ENCODE measurements around the gene ERLIN1.

ERLIN1 gene

DNA sequence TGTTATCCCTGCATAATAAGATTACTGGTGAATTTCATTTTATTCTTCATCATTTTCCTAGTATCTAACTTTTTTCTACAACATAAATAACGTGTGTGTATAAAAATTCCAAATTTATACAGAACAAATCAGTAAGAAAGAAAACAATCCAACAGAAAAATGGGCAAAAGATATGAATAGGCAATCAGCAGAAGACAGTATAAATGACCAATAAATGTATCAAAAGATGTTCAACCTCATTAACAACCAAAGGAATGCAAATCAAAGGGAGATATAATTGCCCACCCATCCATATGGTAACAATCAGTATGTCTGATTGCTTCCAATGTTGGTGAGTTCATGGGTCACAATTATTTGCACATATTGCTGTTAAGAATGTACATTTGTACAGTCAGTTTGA, 13.5 kb downstream of the ERLIN1 start:
- DNase-seq (ENCODE audit: low read depth) = no peak

- DNase-seq (ENCODE audit: low read depth) = no peak
These were observed 17.6 kb downstream of the ERLIN1 start for GRCh38 chr10:100168313-100168643.

GRCh38 chr10:100167553-100168312, 18.1 kb downstream of the ERLIN1 start:
- no peak for DNase-seq (ENCODE audit: low read depth)

DNA sequence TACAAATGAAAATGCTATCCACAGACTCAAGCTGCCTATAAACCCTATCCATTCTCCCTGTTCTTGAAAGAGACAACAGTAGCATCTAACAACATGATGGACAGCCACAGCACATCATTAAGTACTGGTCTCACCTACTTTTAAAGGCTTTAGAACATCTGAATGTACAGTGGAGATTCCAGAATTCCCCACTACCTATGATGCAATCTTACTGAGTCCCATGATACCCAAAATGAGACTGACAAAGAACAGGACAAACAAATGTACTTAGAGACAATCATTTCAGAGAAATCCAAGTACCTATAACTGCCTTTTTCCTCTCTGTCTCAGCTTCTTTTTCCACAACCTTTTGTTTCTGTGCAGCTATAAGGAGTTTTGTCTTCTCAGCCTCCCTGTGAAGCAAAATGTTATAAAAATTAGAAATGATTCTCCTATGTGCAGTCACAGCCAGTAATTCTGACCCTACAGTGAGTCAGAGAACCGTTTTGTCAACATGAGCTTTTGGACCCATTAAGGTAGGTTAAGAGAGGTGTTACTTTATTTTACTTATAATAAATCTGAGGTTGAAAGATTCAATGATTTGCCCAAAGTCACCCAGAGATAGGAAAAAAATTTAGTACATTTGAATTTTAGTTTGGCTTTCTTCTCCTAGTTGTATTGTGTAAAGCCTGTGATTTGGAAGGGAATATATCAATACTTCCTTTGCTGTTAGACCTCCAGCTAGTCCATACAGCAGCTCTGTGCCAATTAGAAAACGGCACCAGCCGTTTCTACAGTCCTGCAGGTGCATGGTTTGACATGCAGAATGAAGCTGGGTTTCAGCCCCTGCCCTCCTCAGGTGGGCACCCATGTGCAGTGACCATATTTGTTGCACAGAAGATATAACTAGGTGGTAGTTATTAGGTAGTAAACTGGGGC, 21.9 kb downstream of the ERLIN1 start:
- no peak for DNase-seq (ENCODE audit: low read depth)

- no peak for DNase-seq (ENCODE audit: low read depth)
These were observed 23.1 kb downstream of the ERLIN1 start for GRCh38 chr10:100162696-100163095.

DNA sequence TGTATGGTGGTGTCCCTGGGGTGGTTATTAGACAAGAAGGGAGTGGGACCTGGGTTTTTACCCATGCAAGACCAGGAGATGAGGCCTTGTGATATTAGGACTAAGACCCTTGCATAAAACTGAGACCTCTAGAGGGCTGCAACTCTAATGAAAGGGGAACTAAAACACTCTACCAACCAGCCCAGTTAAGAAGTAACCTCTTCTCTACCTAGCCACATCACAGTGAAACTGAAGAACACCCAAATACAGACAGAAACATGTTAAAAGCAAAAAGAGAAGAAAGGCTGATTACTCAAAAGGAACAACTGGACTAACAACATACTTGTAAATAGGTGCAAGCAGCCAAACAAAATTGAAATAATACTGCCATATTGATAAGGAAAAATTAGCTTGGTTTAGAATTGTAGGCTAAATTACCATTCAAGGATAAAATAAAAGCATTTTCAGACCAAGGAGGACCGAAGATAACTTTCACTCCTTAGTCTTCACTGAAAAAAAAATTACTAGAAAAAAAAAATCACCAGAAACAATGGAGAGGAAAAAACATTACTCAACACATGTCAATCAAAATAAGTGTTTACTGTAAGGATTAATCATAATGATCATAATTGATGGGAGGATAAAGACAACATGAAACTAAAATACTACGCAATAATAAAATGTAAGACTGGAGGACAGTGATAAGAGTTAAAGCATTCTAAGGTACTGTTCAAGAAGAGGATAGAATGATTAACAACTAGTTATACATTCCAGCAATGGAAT, 27.6 kb downstream of the ERLIN1 start:
- DNase-seq (ENCODE audit: low read depth) = no peak

DNA sequence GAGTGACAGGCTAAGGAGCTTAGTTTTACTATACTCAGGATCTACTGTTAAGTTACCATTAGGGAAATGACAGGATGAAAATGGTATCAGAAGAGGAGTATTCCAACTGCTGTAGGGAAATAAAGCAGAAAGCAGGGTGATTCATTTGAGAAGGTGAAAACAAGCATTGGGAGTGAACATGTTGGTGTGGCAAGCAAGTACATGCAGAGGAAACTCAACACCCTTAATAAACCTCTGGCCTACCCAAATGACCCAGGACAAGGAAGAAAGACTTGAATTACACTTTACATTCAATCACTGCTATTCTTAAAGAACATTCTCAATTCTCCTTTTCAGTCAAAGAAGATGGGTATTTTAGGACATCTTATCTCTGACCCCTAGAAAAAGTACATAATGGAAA, 28.7 kb downstream of the ERLIN1 start:
- no peak for DNase-seq (ENCODE audit: low read depth)

- DNase-seq (ENCODE audit: low read depth) = no peak
These were observed 29.9 kb downstream of the ERLIN1 start for GRCh38 chr10:100155936-100156335.

DNA sequence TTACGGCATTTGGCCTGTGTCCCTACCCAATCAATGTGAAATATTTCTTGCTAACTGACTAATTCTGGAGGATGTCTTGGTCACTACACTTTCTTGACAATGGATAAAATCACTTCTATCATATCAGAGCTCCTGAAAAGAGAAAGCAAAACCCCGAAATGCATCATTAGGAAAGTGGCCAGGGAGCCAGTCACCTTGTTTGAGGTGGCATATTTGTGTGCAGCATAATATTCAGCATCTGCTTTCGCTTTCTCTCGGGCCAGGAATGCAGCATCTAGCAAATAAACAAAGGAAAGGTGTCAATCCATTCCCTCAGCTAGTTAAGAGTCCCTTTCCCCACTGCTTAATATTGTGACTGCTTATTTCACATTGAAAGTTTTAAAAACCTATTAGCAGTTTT, 31.2 kb downstream of the ERLIN1 start:
- DNase-seq (ENCODE audit: low read depth) = no peak

GRCh38 chr10:100153239-100153825, 32.5 kb downstream of the ERLIN1 start:
- no peak for DNase-seq (ENCODE audit: low read depth)

DNA sequence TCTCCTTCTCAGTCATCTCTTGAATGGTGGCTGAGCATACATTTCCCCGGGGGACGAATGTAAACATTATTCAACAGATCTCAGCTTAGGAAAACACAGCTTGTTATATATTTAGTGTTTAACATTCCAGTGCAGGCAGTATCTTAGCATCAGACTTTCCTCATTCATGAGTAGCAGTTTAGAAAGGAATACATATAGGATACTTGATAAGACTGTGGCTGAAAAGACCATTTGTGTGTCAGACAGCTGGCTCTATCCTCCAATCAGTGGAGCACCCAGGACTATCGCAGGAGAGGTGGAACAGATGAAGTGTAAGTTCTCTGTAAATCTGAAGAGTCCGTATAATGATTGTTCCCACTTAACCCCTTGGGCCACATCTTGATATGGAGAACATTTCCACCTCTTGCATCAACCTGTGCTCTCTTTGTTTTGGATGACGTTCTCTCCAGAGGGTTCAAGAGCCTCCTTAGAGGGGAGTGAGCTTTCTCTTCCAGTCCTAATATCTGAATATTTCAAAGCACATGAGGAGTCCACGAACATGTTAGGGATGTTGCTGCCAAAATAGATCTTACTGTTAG, 34.0 kb downstream of the ERLIN1 start:
- no peak for DNase-seq (ENCODE audit: low read depth)

DNA sequence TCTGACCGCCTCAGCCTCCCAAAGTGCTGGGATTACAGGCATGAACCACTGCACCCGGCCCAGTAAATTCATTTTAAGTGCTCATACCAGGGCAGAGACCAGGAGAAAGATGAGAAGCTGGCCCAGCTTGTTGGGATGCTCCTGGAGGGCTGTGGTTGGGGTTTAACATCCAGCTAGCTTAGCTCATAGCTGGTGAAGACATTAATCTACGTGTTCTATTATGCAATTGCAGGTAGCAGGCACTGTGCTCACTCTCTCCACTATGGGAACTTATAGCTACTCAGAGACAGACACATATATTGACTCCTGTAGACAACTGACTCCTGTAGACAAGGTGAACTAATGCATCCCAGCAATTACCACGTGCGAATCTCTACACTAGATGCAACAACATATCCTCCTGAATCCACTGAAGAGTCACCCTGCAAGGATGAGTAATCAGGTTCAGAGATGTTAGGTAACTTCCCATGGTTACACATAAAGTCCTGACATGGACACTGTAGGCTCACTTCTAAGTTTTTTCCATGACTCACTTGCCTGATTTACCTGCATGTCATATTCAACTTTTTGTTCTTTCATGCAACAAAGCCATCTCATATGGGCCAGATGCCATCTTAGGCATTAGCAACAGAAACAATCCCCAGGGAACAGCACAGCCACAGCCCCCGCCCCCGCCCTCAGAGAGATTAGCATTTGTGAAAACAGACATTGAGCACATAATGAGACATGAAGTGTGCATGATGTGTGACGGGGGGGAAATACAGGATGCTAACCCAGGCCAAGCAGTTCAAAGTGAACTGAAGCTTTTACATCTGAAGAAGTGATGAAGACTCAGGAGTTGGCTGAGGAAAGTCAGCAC, 37.2 kb downstream of the ERLIN1 start:
- peak; percentile 23 for DNase-seq (ENCODE audit: low read depth)

DNA sequence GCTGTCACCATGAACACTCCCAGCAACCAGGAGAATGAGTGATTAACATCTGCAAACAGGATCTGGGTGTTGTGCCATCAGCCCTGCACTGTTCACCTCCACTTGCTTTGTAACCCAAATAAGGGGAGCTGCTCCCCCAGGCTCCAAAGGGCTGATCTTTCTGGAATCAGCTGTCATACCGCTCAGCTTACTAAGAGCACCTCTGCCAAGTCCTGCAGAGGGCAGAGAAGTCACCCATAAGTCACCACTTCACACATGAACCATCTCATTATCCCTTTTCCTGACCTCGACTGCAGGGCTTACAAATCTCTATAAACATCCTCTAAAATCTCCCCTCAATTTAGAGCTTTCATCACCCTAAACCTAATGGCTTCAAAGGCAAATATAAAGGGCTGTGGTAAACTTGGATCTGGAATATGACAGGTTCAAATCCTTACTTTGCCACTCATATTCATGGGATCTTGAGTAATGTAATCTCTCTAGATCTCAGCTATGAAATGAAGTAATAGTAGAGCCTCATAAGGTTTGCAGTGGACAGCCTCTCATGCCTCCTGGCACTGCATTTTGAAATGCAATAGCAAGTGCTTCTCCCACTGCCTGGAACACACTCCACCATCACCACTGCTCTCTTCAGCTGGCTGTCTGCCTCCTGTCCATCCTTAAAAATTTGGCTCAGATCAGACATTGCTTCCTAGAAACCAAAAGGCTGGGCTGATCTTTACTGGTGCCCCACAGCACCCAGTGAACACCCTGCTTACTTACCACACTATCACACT, 38.8 kb downstream of the ERLIN1 start:
- DNase-seq (ENCODE audit: low read depth) = no peak

GRCh38 chr10:100146398-100146797, 39.4 kb downstream of the ERLIN1 start:
- DNase-seq (ENCODE audit: low read depth) = no peak

GRCh38 chr10:100143756-100144155, 42.1 kb downstream of the ERLIN1 start:
- no peak for DNase-seq (ENCODE audit: low read depth)

- DNase-seq (ENCODE audit: low read depth) = no peak
These were observed 44.3 kb downstream of the ERLIN1 start for GRCh38 chr10:100141446-100142087.

DNA sequence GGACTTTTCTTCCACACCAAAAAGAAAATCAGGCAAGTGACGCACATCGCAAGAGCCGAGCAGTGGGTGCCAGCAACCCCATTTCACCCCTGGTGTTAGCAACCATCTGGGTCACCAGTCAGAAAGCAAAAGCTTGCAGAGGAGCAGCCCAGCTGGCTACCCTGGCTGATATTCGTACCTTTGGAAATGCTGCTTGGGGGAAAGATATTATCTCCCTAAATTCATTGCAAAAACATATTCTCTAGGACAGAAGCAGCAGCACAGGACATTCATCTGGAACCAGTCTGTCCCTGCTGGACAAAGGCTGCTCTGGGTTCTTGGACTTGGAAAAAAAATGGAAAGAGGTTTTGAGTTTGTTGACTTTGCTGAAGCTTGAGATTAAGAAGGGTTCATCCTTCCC, 45.8 kb downstream of the ERLIN1 start:
- DNase-seq (ENCODE audit: low read depth) = no peak

- no peak for DNase-seq (ENCODE audit: low read depth)
These were observed 46.8 kb downstream of the ERLIN1 start for GRCh38 chr10:100138921-100139496.

- no peak for DNase-seq (ENCODE audit: low read depth)
These were observed 50.3 kb downstream of the ERLIN1 start for GRCh38 chr10:100135486-100135885.
